Ovary (tissue), 9 donors: ENCODE data around the gene TBL1XR1. TPM values are rescaled to one million over a fixed set of nuclear protein-coding genes. Genes with fewer than 3 reads are reported as not detected.
A peak's percentile ranks its signal among the peaks of the same experiment; 100 is the strongest.

Source experiments
- DNase-seq, 5 donors: peaks; one replicate each; pipeline ENCODE4 v3.0.0-alpha.2; 2019 to 2020
- H3K27ac ChIP-seq, 2 donors: fragments of 200-600 bp; one replicate each; pipeline versions ENCODE4 v1.5.1 to v1.8.0; 2019 to 2022
- H3K27me3 ChIP-seq: fragments of 200-600 bp; one replicate; pipeline ENCODE4 v1.8.0; 2022
- H3K36me3 ChIP-seq: fragments of 200-600 bp; sonication (generic); one replicate; pipeline ENCODE4 v1.5.1; 2019
- H3K4me1 ChIP-seq: one replicate; pipeline ENCODE4 v1.8.1; 2013; ENCODE audit warnings: mild to moderate bottlenecking, moderate library complexity; ENCODE audit not compliant: insufficient read depth
- H3K4me3 ChIP-seq: fragments of 200-600 bp; sonication (generic); one replicate; pipeline ENCODE4 v1.5.1; 2017
- H3K9me3 ChIP-seq, 2 donors: fragments of 200-600 bp in 1 of 2; sonication (generic) in 1 of 2; one replicate each; pipeline versions ENCODE4 v1.5.1 to v1.8.1; 2013 to 2019; ENCODE audit warnings: mild to moderate bottlenecking in 1 of 2, moderate library complexity in 1 of 2
- EP300 ChIP-seq: sonication (generic); formaldehyde crosslinking; IDR thresholded peaks from one replicate; pipeline ENCODE4 v1.6.1; 2017; ENCODE audit warnings: antibody characterized with exemption
- POLR2A ChIP-seq: fragments of 450-650 bp; IDR thresholded peaks from one replicate; pipeline ENCODE4 v1.6.1; 2017; ENCODE audit warnings: antibody characterized with exemption, mild to moderate bottlenecking, moderate library complexity
- WGBS, 3 donors: extraction: QIAGEN DNeasy Blood & Tissue Kit in 1 of 3; methylation state at CpG; one replicate each; pipeline versions ENCODE4 v1.1.5 to v1.1.7; 2013 to 2017; 5-methylcytosine and 5-hydroxymethylcytosine counted together
- intact Hi-C, 4 donors: fragments of 100-400 bp; cut with DNase I; formaldehyde crosslinking; loops; one replicate each; pipeline versions ENCODE4 v1.11.0 to v1.15.1; 2022 to 2023
- polyA plus RNA-seq, 2 donors: library from polyadenylated mRNA; stranded (reverse); fragments of 200-250 nt in 1 of 2; fragments of 350-450 nt in 1 of 2; fragmentation: Illumina TruSeq in 1 of 2; extraction: RNeasy Lipid Tissue Mini Kit (QIAGEN cat#74804) in 1 of 2; gene quantifications; one replicate each; pipeline ENCODE4 v1.2.3, GENCODE V29; 2013 to 2014
- total RNA-seq, 7 donors: library from RNA; depleted of rRNA in 2 of 7; stranded (reverse); fragments of >200 nt in 2 of 7; fragmentation: NEBNext Ultra II Directional in 3 of 7; extraction: Animal tissue kit (Norgen Biotek cat#: 25700) in 3 of 7; gene quantifications; one replicate each; pipeline versions ENCODE4 v1.1.0 to v1.2.4, GENCODE V29; 2016 to 2023
- TF ChIP-seq, protein P1 (sequence below), 3 donors: fragments of 450-650 bp in 2 of 3; fragments of 200-600 bp in 1 of 3; IDR thresholded peaks; one replicate each; pipeline versions ENCODE4 v1.5.1 to v1.8.0; 2016 to 2022; ENCODE audit warnings: antibody characterized with exemption in 3 of 3, mild to moderate bottlenecking in 1 of 3
- donor health status: DM: no; HTN: no; CAD: no; lungs with moderate emphysema.
- donor health status: DM: no; HTN: no; CAD: no.
- donor health status: Bipolar disorder and iron deficiency.
- donor health status: DM: yes; HTN: yes; CAD: no.
- donor health status: DM: no; HTN: no; CAD: no.
- donor health status: DM: yes; HTN: yes; CAD: no.

Gene TBL1XR1
- total and polyA plus RNA-seq, 9 donors = 30.0 to 160 (median 114) TPM

GRCh38 chr3:177056927-177057326, 140.4 kb downstream of the TBL1XR1 start:
- H3K27ac ChIP-seq = no peak overlapping the region
- H3K9me3 ChIP-seq = no peaks in the 10 kb centered on the region
- H3K4me1 ChIP-seq = peaks cover under 1% of the 10 kb centered on the region
- no peaks in the 10 kb centered on the region for H3K36me3 ChIP-seq
- intact Hi-C loops = loop anchor here in 1 of 4 donors (10.0 kb wide), 1 partner anchor 138 kb away; the partner anchor contains the start of gene TBL1XR1
- WGBS, 3 donors = 97 to 98% (median 98%) methylated on average over 3 of the region's 3 CpGs
- no peaks in the 10 kb centered on the region for H3K27me3 ChIP-seq
- DNase-seq = no peak
- no peak overlapping the region for H3K4me3 ChIP-seq
- no peak for TF ChIP-seq EP300
- TF ChIP-seq, protein P1, sequence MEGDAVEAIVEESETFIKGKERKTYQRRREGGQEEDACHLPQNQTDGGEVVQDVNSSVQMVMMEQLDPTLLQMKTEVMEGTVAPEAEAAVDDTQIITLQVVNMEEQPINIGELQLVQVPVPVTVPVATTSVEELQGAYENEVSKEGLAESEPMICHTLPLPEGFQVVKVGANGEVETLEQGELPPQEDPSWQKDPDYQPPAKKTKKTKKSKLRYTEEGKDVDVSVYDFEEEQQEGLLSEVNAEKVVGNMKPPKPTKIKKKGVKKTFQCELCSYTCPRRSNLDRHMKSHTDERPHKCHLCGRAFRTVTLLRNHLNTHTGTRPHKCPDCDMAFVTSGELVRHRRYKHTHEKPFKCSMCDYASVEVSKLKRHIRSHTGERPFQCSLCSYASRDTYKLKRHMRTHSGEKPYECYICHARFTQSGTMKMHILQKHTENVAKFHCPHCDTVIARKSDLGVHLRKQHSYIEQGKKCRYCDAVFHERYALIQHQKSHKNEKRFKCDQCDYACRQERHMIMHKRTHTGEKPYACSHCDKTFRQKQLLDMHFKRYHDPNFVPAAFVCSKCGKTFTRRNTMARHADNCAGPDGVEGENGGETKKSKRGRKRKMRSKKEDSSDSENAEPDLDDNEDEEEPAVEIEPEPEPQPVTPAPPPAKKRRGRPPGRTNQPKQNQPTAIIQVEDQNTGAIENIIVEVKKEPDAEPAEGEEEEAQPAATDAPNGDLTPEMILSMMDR (IDR thresholded peaks at IDR 0.05) = no peak
- TF ChIP-seq POLR2A = no peak

DNA sequence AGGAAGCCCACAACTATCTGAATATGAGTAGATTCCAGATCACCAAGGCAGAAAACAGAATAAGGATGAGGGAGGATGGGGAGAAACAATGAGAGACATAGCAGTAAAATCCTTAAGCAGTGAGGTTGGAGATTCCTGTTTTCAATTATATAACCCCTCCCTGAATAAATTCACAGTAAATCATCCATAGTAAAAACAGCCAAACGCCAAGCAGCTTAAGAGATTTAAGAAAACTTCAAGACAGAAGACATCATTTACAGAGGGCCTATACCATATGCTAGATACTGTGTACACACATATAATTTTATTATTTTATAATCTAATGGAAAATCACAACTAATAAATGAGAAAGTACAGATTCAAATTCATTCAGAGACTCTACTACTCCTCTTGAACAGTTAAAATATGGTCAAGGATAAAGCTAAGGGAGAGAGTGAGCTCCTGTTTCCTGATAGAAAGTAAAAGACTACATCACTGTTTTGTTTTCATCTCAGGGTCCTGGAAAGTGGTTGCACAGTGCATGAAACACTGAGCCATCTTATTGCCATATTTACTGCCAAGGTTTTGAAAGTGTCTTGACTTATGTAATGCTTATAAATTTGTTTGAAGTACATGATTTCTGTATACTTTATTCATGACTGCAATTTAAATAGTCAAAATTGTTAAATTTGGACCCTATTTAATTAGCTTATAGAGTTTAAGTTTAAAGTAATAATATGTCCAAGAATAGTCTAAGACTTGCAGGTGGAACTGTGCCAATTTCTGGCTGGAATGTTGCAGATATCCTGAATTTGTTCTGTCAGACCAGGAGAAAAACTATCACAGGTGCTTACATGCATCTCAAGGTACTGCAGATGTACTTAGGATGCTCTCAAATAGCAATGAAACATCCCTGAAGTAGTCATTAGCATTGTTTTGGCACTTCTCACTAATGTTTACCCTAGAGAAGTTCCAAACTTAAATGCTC, 141.4 kb downstream of the TBL1XR1 start:
- intact Hi-C loops = loop anchor here in 1 of 4 donors (10.0 kb wide), 1 partner anchor 139 kb away; the partner anchor contains the start of gene TBL1XR1
- H3K27me3 ChIP-seq = no peaks in the 10 kb centered on the region
- H3K9me3 ChIP-seq = no peaks in the 10 kb centered on the region
- H3K36me3 ChIP-seq = no peaks in the 10 kb centered on the region
- no peaks in the 10 kb centered on the region for H3K4me1 ChIP-seq
- no peak overlapping the region for H3K27ac ChIP-seq
- 56 to 82% (median 73%) methylated on average over 1 of the region's 1 CpG for WGBS, 3 donors
- TF ChIP-seq, protein P1 (IDR thresholded peaks at IDR 0.05) = no peak
- no peak for TF ChIP-seq EP300
- TF ChIP-seq POLR2A = no peak
- no peak overlapping the region for H3K4me3 ChIP-seq
- no peak for DNase-seq

- TF ChIP-seq POLR2A = no peak
- intact Hi-C loops = loop anchor here in 1 of 4 donors (10.0 kb wide), 1 partner anchor 142 kb away; the partner anchor contains the start of gene TBL1XR1
- no peak overlapping the region for H3K4me3 ChIP-seq
- no peaks in the 10 kb centered on the region for H3K4me1 ChIP-seq
- no peaks in the 10 kb centered on the region for H3K36me3 ChIP-seq
- 79 to 85% (median 83%) methylated on average over 2 of the region's 2 CpGs for WGBS, 3 donors
- H3K27me3 ChIP-seq = no peaks in the 10 kb centered on the region
- DNase-seq = no peak
- no peak overlapping the region for H3K27ac ChIP-seq
- no peaks in the 10 kb centered on the region for H3K9me3 ChIP-seq
Observed at GRCh38 chr3:177053107-177053506, 144.2 kb downstream of the TBL1XR1 start.

GRCh38 chr3:177051411-177051810, 145.9 kb downstream of the TBL1XR1 start:
- no peak for TF ChIP-seq POLR2A
- no peak overlapping the region for H3K4me3 ChIP-seq
- H3K27ac ChIP-seq = no peak overlapping the region
- no peaks in the 10 kb centered on the region for H3K36me3 ChIP-seq
- no peaks in the 10 kb centered on the region for H3K4me1 ChIP-seq
- no peaks in the 10 kb centered on the region for H3K9me3 ChIP-seq
- WGBS, 3 donors = 17 to 50% (median 32%) methylated on average over 4 of the region's 4 CpGs
- intact Hi-C loops = loop anchor here in 1 of 4 donors (10.0 kb wide), 1 partner anchor 143 kb away; the partner anchor contains the start of gene TBL1XR1
- H3K27me3 ChIP-seq = no peaks in the 10 kb centered on the region
- no peak for DNase-seq

GRCh38 chr3:177050501-177051237, 146.6 kb downstream of the TBL1XR1 start:
- no peaks in the 10 kb centered on the region for H3K27me3 ChIP-seq
- no peaks in the 10 kb centered on the region for H3K36me3 ChIP-seq
- TF ChIP-seq, protein P1 (IDR thresholded peaks at IDR 0.05) = peak; percentile 25 to 56 (median 46)
- TF ChIP-seq EP300 = no peak
- WGBS, 3 donors = 44 to 49% (median 46%) methylated on average over 5 of the region's 5 CpGs
- H3K27ac ChIP-seq = no peak overlapping the region
- no peak overlapping the region for H3K4me3 ChIP-seq
- no peaks in the 10 kb centered on the region for H3K9me3 ChIP-seq
- intact Hi-C loops = loop anchor here in 1 of 4 donors (10.0 kb wide), 1 partner anchor 144 kb away; the partner anchor contains the start of gene TBL1XR1
- no peak for DNase-seq
- no peaks in the 10 kb centered on the region for H3K4me1 ChIP-seq
